Hepatocyte (in vitro differentiated cells): ENCODE measurements around the gene GNAZ. TPM values are rescaled to one million over a fixed set of nuclear protein-coding genes. Genes with fewer than 3 reads are reported as not detected.

Experiments
- DNase-seq: peaks from one replicate; pipeline ENCODE4 v3.0.0-alpha.2; 2016; ENCODE audit warnings: low spot score
- H2AFZ ChIP-seq: fragments of 200-600 bp; sonication (generic); 2 replicates; pipeline ENCODE4 v1.6.0; 2016; ENCODE audit warnings: antibody characterized with exemption, mild to moderate bottlenecking
- H3K27ac ChIP-seq: fragments of 200-600 bp; sonication (generic); 2 replicates; pipeline ENCODE4 v1.5.1; 2016; ENCODE audit warnings: mild to moderate bottlenecking
- H3K27me3 ChIP-seq: fragments of 200-600 bp; sonication (generic); 2 replicates; pipeline ENCODE4 v1.6.1; 2016
- H3K36me3 ChIP-seq: fragments of 200-600 bp; sonication (generic); replicated peaks from 2 replicates; pipeline ENCODE4 v1.5.1; 2016; ENCODE audit warnings: low read depth; ENCODE audit not compliant: insufficient read depth
- H3K4me1 ChIP-seq: fragments of 200-600 bp; sonication (generic); 2 replicates; pipeline ENCODE4 v1.5.1; 2016; ENCODE audit warnings: mild to moderate bottlenecking, moderate library complexity; ENCODE audit not compliant: insufficient read depth
- H3K4me2 ChIP-seq: fragments of 200-600 bp; sonication (generic); 2 replicates; pipeline ENCODE4 v1.6.0; 2016
- H3K4me3 ChIP-seq: fragments of 200-600 bp; sonication (generic); 2 replicates; pipeline ENCODE4 v1.5.1; 2016; ENCODE audit warnings: mild to moderate bottlenecking
- H3K79me2 ChIP-seq: fragments of 200-600 bp; sonication (generic); 2 replicates; pipeline ENCODE4 v1.6.0; 2017; ENCODE audit warnings: mild to moderate bottlenecking
- H3K9me2 ChIP-seq: fragments of 200-600 bp; sonication (generic); replicated peaks from 2 replicates; pipeline ENCODE4 v1.6.0; 2017; ENCODE audit warnings: mild to moderate bottlenecking; ENCODE audit not compliant: insufficient read depth
- H3K9me3 ChIP-seq: fragments of 200-600 bp; sonication (generic); 2 replicates; pipeline ENCODE4 v1.5.1; 2016; ENCODE audit warnings: low read depth, mild to moderate bottlenecking
- H4K20me1 ChIP-seq: fragments of 200-600 bp; sonication (generic); 2 replicates; pipeline ENCODE4 v1.6.0; 2016; ENCODE audit warnings: mild to moderate bottlenecking; ENCODE audit not compliant: insufficient read depth, poor library complexity, severe bottlenecking
- CTCF ChIP-seq: fragments of 200-600 bp; sonication (generic); IDR thresholded peaks from 2 replicates; pipeline ENCODE4 v1.5.1; 2016; ENCODE audit warnings: antibody characterized with exemption, mild to moderate bottlenecking; ENCODE audit not compliant: poor library complexity
- EZH2 ChIP-seq: fragments of 200-600 bp; sonication (generic); IDR thresholded peaks from 2 replicates; pipeline ENCODE4 v1.6.1; 2016; ENCODE audit warnings: antibody characterized with exemption, mild to moderate bottlenecking, borderline replicate concordance
- EZH2phosphoT487 ChIP-seq: fragments of 200-600 bp; sonication (generic); IDR thresholded peaks from one replicate; pipeline ENCODE4 v1.6.1; 2018; ENCODE audit warnings: antibody characterized with exemption, mild to moderate bottlenecking, low read depth, moderate library complexity; ENCODE audit not compliant: unreplicated experiment, severe bottlenecking
- WGBS: methylation state at CpG from one replicate; pipeline ENCODE4 v1.1.6; 2016; ENCODE audit warnings: low lambda C conversion rate; ENCODE audit errors: missing lambda C conversion rate; 5-methylcytosine and 5-hydroxymethylcytosine counted together
- polyA plus RNA-seq: library from polyadenylated mRNA; unstranded; fragments of >200 nt; fragmentation: Nextera tagmentation; extraction: Ambion mirVana; gene quantifications from 2 replicates; pipeline ENCODE4 v1.2.1, GENCODE V29; 2016
- total RNA-seq: library from RNA; depleted of rRNA; stranded (reverse); fragments of >200 nt; gene quantifications from 2 replicates; pipeline ENCODE4 v1.2.3, GENCODE V29; 2014

GNAZ gene
- total and polyA plus RNA-seq, 2 experiments from 2014 or later = 3.4 to 4.1 TPM

GRCh38 chr22:23142546-23143105 lies 72.3 kb downstream of the GNAZ start:
- 93% methylated on average over 9 of the region's 9 CpGs for WGBS
- no peaks in the 10 kb centered on the region for H3K9me2 ChIP-seq
- no peaks in the 10 kb centered on the region for H4K20me1 ChIP-seq
- H3K36me3 ChIP-seq = no peaks in the 10 kb centered on the region
- H2AFZ ChIP-seq = no peak overlapping the region
- H3K9me3 ChIP-seq = no peaks in the 10 kb centered on the region
- peaks cover 21% of the 10 kb centered on the region for H3K4me1 ChIP-seq
- H3K79me2 ChIP-seq = no peaks in the 10 kb centered on the region
- DNase-seq = no peak
- H3K27me3 ChIP-seq = no peaks in the 10 kb centered on the region
- H3K4me2 ChIP-seq = peak overlapping the region; percentile 73
- no peak overlapping the region for H3K4me3 ChIP-seq
- TF ChIP-seq EZH2 (no peak), EZH2phosphoT487 (no peak), CTCF (no peak)
- H3K27ac ChIP-seq = peak overlapping the region; percentile 86

DNA sequence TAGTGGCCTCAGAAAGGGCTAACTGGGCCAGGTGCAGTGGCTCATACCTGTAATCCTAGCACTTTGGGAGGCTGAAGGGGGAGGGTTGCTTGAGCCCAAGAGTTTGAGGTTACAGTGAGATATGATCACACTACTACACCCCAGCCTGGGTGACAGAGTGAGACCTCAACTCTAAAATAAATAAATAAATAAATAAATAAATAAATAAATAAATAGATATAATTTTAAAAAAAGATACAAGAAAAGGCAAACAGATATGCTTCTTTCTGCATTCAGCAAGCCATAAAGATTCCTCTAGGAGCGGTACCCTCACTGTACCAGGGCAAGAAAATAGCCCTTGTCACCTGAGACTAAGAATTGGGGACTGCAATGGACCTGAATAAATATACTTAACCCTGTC lies 72.8 kb downstream of the GNAZ start:
- Histone ChIP-seq H3K79me2 (no peaks in the 10 kb centered on the region), H4K20me1 (no peaks in the 10 kb centered on the region), H3K27me3 (no peaks in the 10 kb centered on the region), H3K27ac (no peak overlapping the region), H2AFZ (no peak overlapping the region), H3K4me3 (no peak overlapping the region), H3K9me3 (no peaks in the 10 kb centered on the region), H3K9me2 (no peaks in the 10 kb centered on the region), H3K4me2 (no peak overlapping the region), H3K36me3 (no peaks in the 10 kb centered on the region), H3K4me1 (peaks cover 21% of the 10 kb centered on the region)
- no peak for DNase-seq
- 96% methylated on average over 1 of the region's 1 CpG for WGBS
- TF ChIP-seq EZH2 = no peak
- TF ChIP-seq CTCF = no peak
- no peak for TF ChIP-seq EZH2phosphoT487

DNA sequence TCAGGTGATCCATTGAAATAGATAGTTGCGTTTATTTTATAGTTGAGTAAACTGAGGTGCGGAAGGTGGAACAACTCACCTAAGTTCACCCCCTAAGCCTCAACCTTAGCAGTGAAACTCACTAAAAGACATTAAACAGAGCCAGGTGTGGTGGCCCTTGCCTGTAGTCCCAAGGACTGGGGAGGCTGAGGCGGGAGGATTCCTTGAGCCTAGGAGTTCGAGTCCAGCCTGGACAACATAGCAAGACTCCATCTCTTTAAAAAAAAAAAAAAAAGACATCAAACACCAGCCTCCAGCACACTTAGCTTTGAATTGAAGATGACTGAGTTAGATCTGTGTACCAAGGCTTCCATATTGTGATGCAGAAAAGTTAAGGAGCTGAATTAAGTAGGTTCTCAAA lies 74.1 kb downstream of the GNAZ start:
- Histone ChIP-seq H3K9me2 (no peaks in the 10 kb centered on the region), H3K9me3 (no peaks in the 10 kb centered on the region), H4K20me1 (no peaks in the 10 kb centered on the region), H3K4me3 (no peak overlapping the region), H3K4me2 (peak overlapping the region; percentile 80), H3K27ac (no peak overlapping the region), H3K27me3 (no peaks in the 10 kb centered on the region), H3K79me2 (no peaks in the 10 kb centered on the region), H2AFZ (no peak overlapping the region), H3K36me3 (no peaks in the 10 kb centered on the region), H3K4me1 (peaks cover 21% of the 10 kb centered on the region)
- WGBS = 89% methylated on average over 4 of the region's 4 CpGs
- no peak for DNase-seq
- TF ChIP-seq CTCF = no peak
- TF ChIP-seq EZH2 = no peak
- TF ChIP-seq EZH2phosphoT487 = no peak
